Fibroblast of lung (primary cell): ENCODE results near the gene ABCG2. TPM values are rescaled to one million over a fixed set of nuclear protein-coding genes. Genes with fewer than 3 reads are reported as not detected.

Experiments used
- DNase-seq, 2 donors: peaks; one replicate each; pipeline versions ENCODE4 v3.0.0 to v3.0.0-alpha.2; 2010; ENCODE audit warnings: low read depth in 2 of 2
- H2AFZ ChIP-seq: 2 replicates; pipeline ENCODE4 v1.5.1; 2012; ENCODE audit warnings: low read length, control low read depth, inconsistent platforms
- H3K27ac ChIP-seq: 2 replicates; pipeline ENCODE4 v1.5.1; 2011; ENCODE audit warnings: low read length, control low read depth; ENCODE audit not compliant: insufficient read depth
- H3K27me3 ChIP-seq: 2 replicates; pipeline ENCODE4 v1.5.1; 2011; ENCODE audit warnings: mild to moderate bottlenecking, low read length; ENCODE audit not compliant: control insufficient read depth, insufficient read depth
- H3K36me3 ChIP-seq: 2 replicates; pipeline ENCODE4 v1.5.1; 2011; ENCODE audit warnings: low read length; ENCODE audit not compliant: control insufficient read depth, insufficient read depth
- H3K4me1 ChIP-seq: 2 replicates; pipeline ENCODE4 v1.5.1; 2011; ENCODE audit warnings: low read length; ENCODE audit not compliant: control insufficient read depth, insufficient read depth; ENCODE audit errors: extremely low read depth
- H3K4me2 ChIP-seq: 2 replicates; pipeline ENCODE4 v1.5.1; 2011; ENCODE audit warnings: low read length, control low read depth; ENCODE audit not compliant: insufficient read depth; ENCODE audit errors: extremely low read depth
- H3K4me3 ChIP-seq, 4 experiments: fragments of 200-600 bp in 1 of 4; sonication (generic) in 1 of 4; replicated peaks in 1 of 4; 2 replicates each; pipeline ENCODE4 v1.5.1; 2011 to 2016; ENCODE audit warnings: low read length in 4 of 4, low read depth in 3 of 4, mild to moderate bottlenecking in 3 of 4, control low read depth in 2 of 4, inconsistent platforms in 1 of 4, mixed read lengths in 1 of 4; ENCODE audit not compliant: insufficient read depth in 1 of 4; ENCODE audit errors: control extremely low read depth in 1 of 4
- H3K79me2 ChIP-seq: 2 replicates; pipeline ENCODE4 v1.5.1; 2012; ENCODE audit warnings: mild to moderate bottlenecking, low read length, inconsistent platforms; ENCODE audit not compliant: control insufficient read depth, insufficient read depth
- H3K9ac ChIP-seq: 2 replicates; pipeline ENCODE4 v1.5.1; 2011; ENCODE audit warnings: mild to moderate bottlenecking, low read length, control low read depth; ENCODE audit not compliant: insufficient read depth
- H3K9me3 ChIP-seq: 2 replicates; pipeline ENCODE4 v1.5.1; 2012; ENCODE audit warnings: low read depth, low read length; ENCODE audit not compliant: control insufficient read depth, insufficient read depth
- H4K20me1 ChIP-seq: 2 replicates; pipeline ENCODE4 v1.5.1; 2011; ENCODE audit warnings: low read length; ENCODE audit not compliant: control insufficient read depth, insufficient read depth; ENCODE audit errors: extremely low read depth
- EZH2 ChIP-seq: IDR thresholded peaks from 2 replicates; pipeline ENCODE4 v1.5.1; 2012; ENCODE audit warnings: low read length, control low read depth, mild to moderate bottlenecking; ENCODE audit errors: missing control alignments
- polyA plus RNA-seq, 2 donors: library from polyadenylated mRNA; depleted of rRNA in 1 of 2; stranded (reverse) in 1 of 2; unstranded in 1 of 2; fragments of >200 nt; gene quantifications; 2 replicates each; pipeline ENCODE4 v1.2.1, GENCODE V29; 2011 to 2012; ENCODE audit warnings: missing spikeins in 1 of 2
- total RNA-seq: library from RNA; depleted of rRNA; stranded (reverse); fragments of >200 nt; gene quantifications from 2 replicates; pipeline ENCODE4 v1.2.1, GENCODE V29; 2014
- TF ChIP-seq, protein P1 (sequence below), 2 donors: IDR thresholded peaks in 1 of 2; conservative IDR thresholded peaks in 1 of 2; 1 replicate in 1 of 2; 2 replicates in 1 of 2; pipeline ENCODE4 v1.5.1; 2011 to 2012; ENCODE audit warnings: low read length in 2 of 2, control low read depth in 1 of 2, inconsistent platforms in 1 of 2, low read depth in 1 of 2, mild to moderate bottlenecking in 1 of 2

The ABCG2 gene
- total and polyA plus RNA-seq, 2 donors (not counting 1 experiment from before 2014, with no cell fraction given), result 1.3 to 5.5 TPM

DNA sequence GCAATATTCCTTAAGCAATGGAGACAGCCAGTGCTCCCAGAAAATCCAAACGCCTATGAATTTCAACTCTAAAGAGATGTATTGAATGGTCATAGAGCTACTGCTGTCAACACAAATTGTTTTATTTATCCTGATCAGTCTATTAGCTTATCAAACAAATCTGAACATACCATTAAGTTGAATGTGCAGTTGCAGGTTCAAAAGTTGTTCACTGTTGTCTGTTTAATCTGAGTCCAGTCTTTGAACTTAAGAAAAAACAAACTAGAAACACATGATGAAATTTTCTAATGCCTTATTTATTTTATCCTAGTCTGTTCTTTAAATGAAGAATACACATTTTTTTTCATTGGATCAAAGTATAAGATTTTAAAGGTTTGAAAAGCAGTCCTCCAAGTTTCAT, 77.8 kb downstream of the ABCG2 start:
- H3K4me3 ChIP-seq, result no peak overlapping the region
- H4K20me1 ChIP-seq, result no peaks in the 10 kb centered on the region
- no peaks in the 10 kb centered on the region for H3K27me3 ChIP-seq
- no peaks in the 10 kb centered on the region for H3K36me3 ChIP-seq
- H3K79me2 ChIP-seq, result no peaks in the 10 kb centered on the region
- no peak for DNase-seq
- no peak overlapping the region for H3K27ac ChIP-seq
- H2AFZ ChIP-seq, result no peak overlapping the region
- H3K9ac ChIP-seq, result no peak overlapping the region
- no peak overlapping the region for H3K4me2 ChIP-seq
- H3K4me1 ChIP-seq, result no peaks in the 10 kb centered on the region
- H3K9me3 ChIP-seq, result no peaks in the 10 kb centered on the region
- TF ChIP-seq, protein P1, sequence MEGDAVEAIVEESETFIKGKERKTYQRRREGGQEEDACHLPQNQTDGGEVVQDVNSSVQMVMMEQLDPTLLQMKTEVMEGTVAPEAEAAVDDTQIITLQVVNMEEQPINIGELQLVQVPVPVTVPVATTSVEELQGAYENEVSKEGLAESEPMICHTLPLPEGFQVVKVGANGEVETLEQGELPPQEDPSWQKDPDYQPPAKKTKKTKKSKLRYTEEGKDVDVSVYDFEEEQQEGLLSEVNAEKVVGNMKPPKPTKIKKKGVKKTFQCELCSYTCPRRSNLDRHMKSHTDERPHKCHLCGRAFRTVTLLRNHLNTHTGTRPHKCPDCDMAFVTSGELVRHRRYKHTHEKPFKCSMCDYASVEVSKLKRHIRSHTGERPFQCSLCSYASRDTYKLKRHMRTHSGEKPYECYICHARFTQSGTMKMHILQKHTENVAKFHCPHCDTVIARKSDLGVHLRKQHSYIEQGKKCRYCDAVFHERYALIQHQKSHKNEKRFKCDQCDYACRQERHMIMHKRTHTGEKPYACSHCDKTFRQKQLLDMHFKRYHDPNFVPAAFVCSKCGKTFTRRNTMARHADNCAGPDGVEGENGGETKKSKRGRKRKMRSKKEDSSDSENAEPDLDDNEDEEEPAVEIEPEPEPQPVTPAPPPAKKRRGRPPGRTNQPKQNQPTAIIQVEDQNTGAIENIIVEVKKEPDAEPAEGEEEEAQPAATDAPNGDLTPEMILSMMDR (conservative IDR thresholded peaks at IDR 0.05 in 1 of 2, IDR thresholded peaks at IDR 0.05 in 1 of 2; ENCODE audit: low read depth in 1 of 2, low read length in 2 of 2), result no peak
- TF ChIP-seq EZH2, result no peak

DNA sequence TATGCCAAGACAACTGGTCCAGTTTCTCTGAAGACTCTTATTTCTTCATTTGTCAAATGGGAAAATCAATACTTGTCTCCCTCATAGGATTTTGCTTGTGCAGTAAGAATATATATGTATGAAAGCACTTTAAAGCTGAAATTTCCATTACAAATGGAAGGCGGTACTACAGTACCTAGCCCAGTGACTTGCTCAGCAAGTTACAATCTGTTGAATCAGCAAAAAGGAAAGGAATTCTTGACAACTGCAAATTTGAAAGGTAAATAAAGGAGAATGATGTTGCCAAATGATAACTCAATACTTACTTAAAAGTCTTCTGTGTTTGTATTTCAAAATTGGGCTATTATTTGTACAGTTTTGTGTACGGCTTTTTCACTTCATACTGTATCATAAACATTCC, 79.9 kb downstream of the ABCG2 start:
- Histone ChIP-seq H3K79me2 (no peaks in the 10 kb centered on the region), H3K9ac (no peak overlapping the region), H3K4me3 (no peak overlapping the region), H3K36me3 (no peaks in the 10 kb centered on the region), H4K20me1 (no peaks in the 10 kb centered on the region), H3K27ac (no peak overlapping the region), H3K4me1 (no peaks in the 10 kb centered on the region), H3K9me3 (no peaks in the 10 kb centered on the region), H3K4me2 (no peak overlapping the region), H2AFZ (no peak overlapping the region), H3K27me3 (no peaks in the 10 kb centered on the region)
- peak in 1 of 2 donors; percentile 9 for DNase-seq
- TF ChIP-seq EZH2, result no peak

DNA sequence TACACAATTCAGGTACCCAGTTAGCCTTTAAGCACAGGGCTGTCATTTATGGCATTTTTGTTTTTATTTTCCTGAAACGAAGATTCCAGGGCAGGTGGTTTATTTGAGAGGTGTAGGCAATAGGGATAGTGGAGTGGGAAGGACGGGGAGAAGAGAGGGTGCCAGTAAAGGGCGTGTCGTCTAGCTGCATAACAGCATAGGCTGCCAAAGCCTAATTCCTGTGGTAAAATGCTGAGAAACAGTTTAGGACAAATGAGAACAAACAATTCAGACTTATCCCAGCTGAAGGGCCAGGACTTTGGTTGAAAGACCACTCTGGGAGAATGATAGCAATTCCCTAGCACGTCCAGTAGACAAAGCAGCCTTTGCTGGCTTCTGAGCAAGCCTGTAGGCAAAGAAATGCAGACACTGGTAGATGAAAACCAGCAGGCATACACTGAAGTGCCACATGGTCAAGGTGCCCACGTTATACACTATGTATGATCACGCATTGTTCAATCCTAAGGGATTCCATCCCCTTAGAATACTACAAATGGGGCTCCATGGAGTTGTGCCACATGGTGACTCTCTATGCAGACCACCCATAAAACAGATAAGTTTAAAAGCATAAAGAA, 80.4 kb downstream of the ABCG2 start:
- Histone ChIP-seq H3K9me3 (no peaks in the 10 kb centered on the region), H2AFZ (no peak overlapping the region), H3K27ac (no peak overlapping the region), H3K9ac (no peak overlapping the region), H3K4me3 (no peak overlapping the region), H4K20me1 (no peaks in the 10 kb centered on the region), H3K27me3 (no peaks in the 10 kb centered on the region), H3K36me3 (no peaks in the 10 kb centered on the region), H3K4me1 (no peaks in the 10 kb centered on the region), H3K79me2 (no peaks in the 10 kb centered on the region), H3K4me2 (no peak overlapping the region)
- DNase-seq, result peak; percentile 20 to 79
- TF ChIP-seq, protein P1 (conservative IDR thresholded peaks at IDR 0.05 in 1 of 2, IDR thresholded peaks at IDR 0.05 in 1 of 2; ENCODE audit: low read depth in 1 of 2, low read length in 2 of 2), result no peak
- TF ChIP-seq EZH2, result no peak
